Breast epithelium (tissue), 3 donors: ENCODE data around the gene NSMCE3.

Source experiments
- POLR2AphosphoS5 ChIP-seq, 3 donors: sonication (generic); formaldehyde crosslinking; IDR thresholded peaks; one replicate each; pipeline ENCODE4 v1.6.1; 2017; ENCODE audit warnings: antibody characterized with exemption in 3 of 3
- TF ChIP-seq, protein P1 (sequence below), 3 donors: fragments of 450-650 bp; IDR thresholded peaks; one replicate each; pipeline ENCODE4 v1.5.1; 2016 to 2017; ENCODE audit warnings: antibody characterized with exemption in 3 of 3, mild to moderate bottlenecking in 3 of 3, moderate library complexity in 3 of 3

DNA sequence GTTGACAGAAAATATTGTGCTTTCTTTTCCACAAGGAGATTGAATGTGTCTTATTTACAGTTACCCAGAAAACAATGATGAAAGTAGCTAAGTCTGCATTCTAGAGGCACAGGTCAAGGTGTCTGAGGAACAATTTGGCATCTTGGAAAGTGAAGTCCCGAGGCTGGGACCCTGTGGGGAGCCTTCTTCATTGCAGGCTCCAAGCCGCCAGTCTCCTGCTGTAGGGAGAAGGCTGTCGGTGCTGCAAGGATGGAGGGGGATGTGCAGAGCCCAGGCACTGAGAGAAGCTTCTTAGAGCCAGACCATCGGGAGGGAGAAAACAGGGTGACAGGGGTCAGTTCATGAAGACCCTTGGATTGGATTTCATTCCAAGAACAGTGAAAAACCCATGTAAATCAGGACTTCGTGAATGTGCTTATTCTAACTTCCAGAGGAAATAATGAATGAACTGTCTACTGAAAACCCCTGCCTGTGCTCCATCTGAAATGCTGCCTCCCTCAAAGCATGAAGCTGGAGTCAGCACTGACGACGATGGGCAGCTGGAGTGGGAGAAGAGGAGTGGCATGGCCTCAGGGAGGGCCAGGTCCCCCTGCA lies 25.2 kb upstream of the NSMCE3 start:
- TF ChIP-seq, protein P1, sequence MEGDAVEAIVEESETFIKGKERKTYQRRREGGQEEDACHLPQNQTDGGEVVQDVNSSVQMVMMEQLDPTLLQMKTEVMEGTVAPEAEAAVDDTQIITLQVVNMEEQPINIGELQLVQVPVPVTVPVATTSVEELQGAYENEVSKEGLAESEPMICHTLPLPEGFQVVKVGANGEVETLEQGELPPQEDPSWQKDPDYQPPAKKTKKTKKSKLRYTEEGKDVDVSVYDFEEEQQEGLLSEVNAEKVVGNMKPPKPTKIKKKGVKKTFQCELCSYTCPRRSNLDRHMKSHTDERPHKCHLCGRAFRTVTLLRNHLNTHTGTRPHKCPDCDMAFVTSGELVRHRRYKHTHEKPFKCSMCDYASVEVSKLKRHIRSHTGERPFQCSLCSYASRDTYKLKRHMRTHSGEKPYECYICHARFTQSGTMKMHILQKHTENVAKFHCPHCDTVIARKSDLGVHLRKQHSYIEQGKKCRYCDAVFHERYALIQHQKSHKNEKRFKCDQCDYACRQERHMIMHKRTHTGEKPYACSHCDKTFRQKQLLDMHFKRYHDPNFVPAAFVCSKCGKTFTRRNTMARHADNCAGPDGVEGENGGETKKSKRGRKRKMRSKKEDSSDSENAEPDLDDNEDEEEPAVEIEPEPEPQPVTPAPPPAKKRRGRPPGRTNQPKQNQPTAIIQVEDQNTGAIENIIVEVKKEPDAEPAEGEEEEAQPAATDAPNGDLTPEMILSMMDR (IDR thresholded peaks at IDR 0.05) = no peak
- no peak for TF ChIP-seq POLR2AphosphoS5 (IDR thresholded peaks at IDR 0.05)
